H1 (cell line): ENCODE data around the gene KRTAP19-8. TPM values are rescaled to one million over a fixed set of nuclear protein-coding genes. Genes with fewer than 3 reads are reported as not detected.

Source experiments
- CTCF ChIA-PET: fragments of 300-600 bp; sonication (Branson Sonifier 250); formaldehyde crosslinking; loops from one replicate; lab custom pipeline; 2021; ENCODE audit not compliant: partially characterized antibody; lab: Charles Lee
- POLR2A ChIA-PET: fragments of 300-600 bp; sonication (Branson Sonifier 250); formaldehyde crosslinking; loops from one replicate; lab custom pipeline; 2021; ENCODE audit warnings: inconsistent platforms; ENCODE audit not compliant: partially characterized antibody; lab: Charles Lee
- DNase-seq, 2 experiments: peaks; one replicate each; pipeline versions ENCODE4 v3.0.0 to v3.0.0-alpha.2; 2010 to 2022; ENCODE audit warnings: low spot score in 2 of 2, low read depth in 1 of 2, mixed read lengths in 1 of 2
- FAIRE-seq: peaks from 2 replicates; lab custom pipeline; 2011; peaks lifted over from hg19 to GRCh38; lab: Jason Lieb, UNC
- H2AFZ ChIP-seq: 2 replicates; pipeline ENCODE4 v1.8.1; 2012; ENCODE audit warnings: low read length, inconsistent platforms
- H2AK5ac ChIP-seq: 2 replicates; pipeline ENCODE4 v1.6.1; 2013; ENCODE audit warnings: low read depth, low read length
- H2BK120ac ChIP-seq: replicated peaks from 2 replicates; pipeline ENCODE3; 2013; ENCODE audit warnings: low read depth, low read length, inconsistent platforms
- H2BK12ac ChIP-seq: 2 replicates; pipeline ENCODE4 v1.6.1; 2013; ENCODE audit warnings: low read depth, low read length
- H2BK15ac ChIP-seq: 2 replicates; pipeline ENCODE4 v1.6.1; 2013; ENCODE audit warnings: low read length
- H2BK20ac ChIP-seq: 2 replicates; pipeline ENCODE4 v1.6.1; 2013; ENCODE audit warnings: low read length
- H2BK5ac ChIP-seq: 2 replicates; pipeline ENCODE4 v1.6.1; 2013; ENCODE audit warnings: low read depth, low read length
- H3K14ac ChIP-seq: 2 replicates; pipeline ENCODE4 v1.6.1; 2013; ENCODE audit warnings: inconsistent platforms; ENCODE audit not compliant: insufficient read length
- H3K18ac ChIP-seq: 2 replicates; pipeline ENCODE4 v1.6.1; 2013; ENCODE audit warnings: low read length; ENCODE audit errors: extremely low read depth
- H3K23ac ChIP-seq: 2 replicates; pipeline ENCODE4 v1.6.1; 2013; ENCODE audit warnings: inconsistent platforms; ENCODE audit not compliant: insufficient read length
- H3K23me2 ChIP-seq: 2 replicates; pipeline ENCODE4 v1.6.1; 2013; ENCODE audit warnings: low read depth, low read length
- H3K27ac ChIP-seq: 2 replicates; pipeline ENCODE4 v1.6.1; 2011; ENCODE audit warnings: low read depth, low read length, inconsistent platforms
- H3K27me3 ChIP-seq, 4 experiments: replicated peaks in 1 of 4; 1 replicate in 1 of 4; 2 replicates in 3 of 4; pipeline versions ENCODE4 v1.6.1 to v1.8.1; 2011 to 2013; ENCODE audit warnings: low read length in 3 of 4, mild to moderate bottlenecking in 3 of 4, inconsistent platforms in 2 of 4, mixed read lengths in 2 of 4, moderate library complexity in 1 of 4; ENCODE audit not compliant: control insufficient read depth in 3 of 4, insufficient read depth in 3 of 4; ENCODE audit errors: extremely low read depth in 1 of 4
- H3K36me3 ChIP-seq, 4 experiments: 2 replicates each; pipeline versions ENCODE4 v1.6.1 to v1.8.1; 2011 to 2013; ENCODE audit warnings: mild to moderate bottlenecking in 4 of 4, low read length in 3 of 4, moderate library complexity in 2 of 4, control low read depth in 1 of 4, inconsistent platforms in 1 of 4; ENCODE audit not compliant: insufficient read depth in 4 of 4, control insufficient read depth in 2 of 4
- H3K4ac ChIP-seq: replicated peaks from 2 replicates; pipeline ENCODE3; 2013; ENCODE audit warnings: low read length, low read depth, mixed read lengths, inconsistent platforms; ENCODE audit not compliant: insufficient read length
- H3K4me1 ChIP-seq, 4 experiments: replicated peaks in 1 of 4; 1 replicate in 1 of 4; 2 replicates in 3 of 4; pipeline versions ENCODE4 v1.6.1 to v1.8.1; 2011 to 2013; ENCODE audit warnings: low read length in 3 of 4, inconsistent platforms in 2 of 4, mixed read lengths in 1 of 4; ENCODE audit not compliant: insufficient read depth in 4 of 4, control insufficient read depth in 3 of 4
- H3K4me2 ChIP-seq, 2 experiments: 2 replicates each; pipeline versions ENCODE4 v1.6.1 to v1.8.1; 2011 to 2013; ENCODE audit warnings: low read depth in 2 of 2, low read length in 2 of 2, control low read depth in 1 of 2, inconsistent platforms in 1 of 2, mild to moderate bottlenecking in 1 of 2; ENCODE audit not compliant: insufficient read depth in 1 of 2
- H3K4me3 ChIP-seq, 4 experiments: fragments of 200-600, 300-600 bp in 1 of 4; sonication (generic), shearing (Covaris generic), sonication (Bioruptor Twin) in 1 of 4; 2 replicates each; pipeline versions ENCODE4 v1.5.1 to v1.8.1; 2011 to 2016; ENCODE audit warnings: low read length in 4 of 4, low read depth in 3 of 4, control low read depth in 2 of 4, inconsistent platforms in 2 of 4, mild to moderate bottlenecking in 2 of 4, mixed read lengths in 1 of 4, moderate library complexity in 1 of 4; ENCODE audit not compliant: insufficient read depth in 2 of 4; ENCODE audit errors: extremely low read depth in 1 of 4
- H3K56ac ChIP-seq: replicated peaks from 2 replicates; pipeline ENCODE3; 2013; ENCODE audit warnings: low read depth, mild to moderate bottlenecking, mixed read lengths, low read length, inconsistent platforms; ENCODE audit not compliant: insufficient read length
- H3K79me1 ChIP-seq: 2 replicates; pipeline ENCODE4 v1.6.1; 2013; ENCODE audit warnings: low read depth, low read length, control low read depth
- H3K79me2 ChIP-seq, 2 experiments: 2 replicates each; pipeline versions ENCODE4 v1.6.1 to v1.8.1; 2012 to 2013; ENCODE audit warnings: low read length in 2 of 2, mild to moderate bottlenecking in 2 of 2, inconsistent platforms in 1 of 2; ENCODE audit not compliant: insufficient read depth in 2 of 2, control insufficient read depth in 1 of 2
- H3K9ac ChIP-seq, 4 experiments: replicated peaks in 1 of 4; 1 replicate in 1 of 4; 2 replicates in 3 of 4; pipeline versions ENCODE4 v1.6.1 to v1.8.1; 2011 to 2013; ENCODE audit warnings: low read depth in 3 of 4, low read length in 3 of 4, control low read depth in 2 of 4, mild to moderate bottlenecking in 2 of 4, moderate library complexity in 2 of 4, inconsistent platforms in 1 of 4; ENCODE audit errors: extremely low read depth in 1 of 4
- H3K9me3 ChIP-seq, 2 experiments: 2 replicates each; pipeline versions ENCODE4 v1.6.1 to v1.8.1; 2012 to 2013; ENCODE audit warnings: mild to moderate bottlenecking in 2 of 2, moderate library complexity in 2 of 2, control low read depth in 1 of 2, inconsistent platforms in 1 of 2, low read depth in 1 of 2, low read length in 1 of 2, mixed read lengths in 1 of 2; ENCODE audit not compliant: insufficient read depth in 2 of 2
- H4K20me1 ChIP-seq, 2 experiments: replicated peaks in 1 of 2; 2 replicates each; pipeline versions ENCODE3 to v1.8.1; 2011 to 2013; ENCODE audit warnings: inconsistent platforms in 2 of 2, low read length in 2 of 2, mild to moderate bottlenecking in 1 of 2; ENCODE audit not compliant: insufficient read depth in 2 of 2, control insufficient read depth in 1 of 2
- H4K5ac ChIP-seq: 2 replicates; pipeline ENCODE4 v1.6.1; 2013; ENCODE audit warnings: low read length, low read depth, mixed read lengths, inconsistent platforms; ENCODE audit not compliant: insufficient read length
- H4K8ac ChIP-seq: 2 replicates; pipeline ENCODE4 v1.8.0; 2013; ENCODE audit warnings: mild to moderate bottlenecking, moderate library complexity, low read length, inconsistent platforms; ENCODE audit not compliant: insufficient read depth; ENCODE audit errors: extremely low read depth
- H4K91ac ChIP-seq: replicated peaks from 2 replicates; pipeline ENCODE3; 2013; ENCODE audit warnings: low read length, mixed read lengths, inconsistent platforms; ENCODE audit not compliant: insufficient read length
- WGBS, 2 experiments: shearing (Covaris generic) in 1 of 2; methylation state at CpG; one replicate each; pipeline versions ENCODE4 v1.1.6 to v1.1.7; 2013 to 2015; ENCODE audit warnings: low lambda C conversion rate in 2 of 2, mixed read lengths in 2 of 2, inconsistent platforms in 1 of 2, low coverage in 1 of 2, missing lambda C conversion rate in 1 of 2; ENCODE audit not compliant: insufficient replicate concordance in 2 of 2, insufficient coverage in 1 of 2, insufficient read length in 1 of 2; ENCODE audit errors: extremely low coverage in 1 of 2, missing lambda C conversion rate in 1 of 2; 5-methylcytosine and 5-hydroxymethylcytosine counted together
- polyA plus RNA-seq, 7 experiments: library from polyadenylated mRNA; depleted of rRNA in 3 of 7; stranded (reverse) in 5 of 7; unstranded in 2 of 7; fragments of >200 nt in 5 of 7; fragments of 200-250 nt in 2 of 7; gene quantifications; 1 replicate in 5 of 7; 2 replicates in 1 of 7; 4 replicates in 1 of 7; pipeline versions ENCODE4 v1.2.1 to v1.2.3, GENCODE V29; 2011 to 2013; ENCODE audit warnings: missing spikeins in 2 of 7, mixed read lengths in 2 of 7
- total RNA-seq: library from RNA; stranded (reverse); fragmentation: NEBNext Ultra II Directional; extraction: Animal tissue kit (Norgen Biotek cat#: 25700); gene quantifications from 2 replicates; pipeline ENCODE4 v1.2.1, GENCODE V29; 2021
- TF ChIP-seq, protein P1 (sequence below): IDR thresholded peaks from 2 replicates; pipeline ENCODE4 v1.6.1; 2011; ENCODE audit warnings: low read depth, mild to moderate bottlenecking, low read length; ENCODE audit not compliant: insufficient read depth

The KRTAP19-8 gene
- total and polyA plus RNA-seq, 2 of the 8 experiments (the other 6 are each of a cell fraction or from before 2014, with no cell fraction given): not detected

DNA sequence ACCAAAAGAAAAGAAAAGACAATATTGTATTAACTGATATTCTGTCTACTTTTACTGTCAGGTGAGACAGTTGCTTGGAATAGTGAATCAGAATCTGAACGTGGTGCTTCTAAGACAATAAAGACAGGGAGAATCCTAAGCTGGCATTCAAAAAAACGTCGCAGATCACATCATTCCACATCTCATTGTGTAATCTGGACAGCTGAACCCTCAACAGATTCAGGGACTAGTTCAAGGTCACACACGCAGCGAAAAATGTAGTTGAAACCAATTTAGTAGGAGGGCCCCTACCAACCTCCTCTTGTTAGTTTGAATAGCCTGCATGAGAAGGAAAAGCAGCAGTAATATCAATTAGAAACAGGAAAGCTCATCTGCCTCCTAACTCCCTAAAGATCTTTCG is 46.4 kb upstream of the KRTAP19-8 start:
- no peak overlapping the region for H3K14ac ChIP-seq
- H2BK20ac ChIP-seq: no peak overlapping the region
- no peak for FAIRE-seq
- H3K36me3 ChIP-seq: no peaks in the 10 kb centered on the region
- H3K79me1 ChIP-seq: no peaks in the 10 kb centered on the region
- no peak overlapping the region for H4K91ac ChIP-seq
- ChIA-PET CTCF (interaction anchor here (0.7 to 4.0 kb wide), 10 partner anchors 8 to 641 kb away, joined by 3 to 26 read pairs (median 3); no protein-coding TSS in a partner anchor), POLR2A (interaction anchor here (0.6 kb wide), 1 partner anchor 25 kb away, joined by 4 read pairs; no protein-coding TSS in a partner anchor)
- no peak overlapping the region for H2BK12ac ChIP-seq
- H3K23me2 ChIP-seq: no peaks in the 10 kb centered on the region; the same call in 1 of the 2 replicates
- peak overlapping the region; percentile 20; the same call in 1 of the 2 replicates for H2AFZ ChIP-seq
- H3K4me2 ChIP-seq: no peak overlapping the region
- no peak overlapping the region for H2BK120ac ChIP-seq
- peaks cover 0 to 5% of the 10 kb centered on the region in 2 experiments; a peak in 1 of 4 replicates for H3K9me3 ChIP-seq
- H3K18ac ChIP-seq: no peak overlapping the region
- no peak overlapping the region for H4K5ac ChIP-seq
- H4K20me1 ChIP-seq: no peaks in the 10 kb centered on the region
- no peak overlapping the region for H3K56ac ChIP-seq
- H3K79me2 ChIP-seq: no peaks in the 10 kb centered on the region
- DNase-seq: no peak
- H3K23ac ChIP-seq: no peak overlapping the region
- no peak overlapping the region for H3K27ac ChIP-seq
- H3K27me3 ChIP-seq: no peaks in the 10 kb centered on the region
- H4K8ac ChIP-seq: no peak overlapping the region
- H2BK5ac ChIP-seq: no peak overlapping the region
- no peak overlapping the region; a peak in 1 of 7 replicates for H3K9ac ChIP-seq
- WGBS, 2 experiments: 92% methylated on average over 6 of the region's 6 CpGs; no CpG with 5 or more reads in 1 of the 2 experiments
- no peaks in the 10 kb centered on the region for H3K4me1 ChIP-seq
- no peak overlapping the region for H2BK15ac ChIP-seq
- H3K4me3 ChIP-seq: no peak overlapping the region
- H2AK5ac ChIP-seq: no peak overlapping the region
- no peak overlapping the region for H3K4ac ChIP-seq
- TF ChIP-seq, protein P1, sequence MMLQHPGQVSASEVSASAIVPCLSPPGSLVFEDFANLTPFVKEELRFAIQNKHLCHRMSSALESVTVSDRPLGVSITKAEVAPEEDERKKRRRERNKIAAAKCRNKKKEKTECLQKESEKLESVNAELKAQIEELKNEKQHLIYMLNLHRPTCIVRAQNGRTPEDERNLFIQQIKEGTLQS: no peak
